K562 (cell line): Measurements from ENCODE around the gene SNTG2. TPM values are rescaled to one million over a fixed set of nuclear protein-coding genes. Genes with fewer than 3 reads are reported as not detected.
A peak's percentile ranks its signal among the peaks of the same experiment; 100 is the strongest.

Experiments used
- ATAC-seq: fragments of 200-7000 bp; cut with Tn5 transposase; 3 replicates; pipeline ENCODE4 v1.9.1; 2020; ENCODE audit warnings: moderate library complexity
- BruUV-seq: library from RNA; stranded (reverse); fragments of 400-500 nt; replicated peaks from 2 replicates; lab custom pipeline; 2021; lab: Mats Ljungman, UMichigan
- CTCF ChIA-PET: fragments of 300-600 bp; formaldehyde crosslinking; extraction: SDS; loops from one replicate; lab custom pipeline; 2021; ENCODE audit warnings: low intra/inter-chr PET ratio; lab: Yijun Ruan, JAX
- POLR2A ChIA-PET: fragments of 300-600, 350-650 bp; sonication (Branson Sonifier 250); formaldehyde crosslinking; extraction: SDS; loops from one replicate; lab custom pipeline; 2021; ENCODE audit warnings: antibody characterized with exemption, inconsistent platforms; lab: Yijun Ruan, JAX
- DNase-seq, 4 experiments: peaks; one replicate each; pipeline versions ENCODE4 v3.0.0 to v3.0.0-alpha.2; 2011 to 2018; ENCODE audit warnings: low spot score in 3 of 4, mixed read lengths in 3 of 4; ENCODE audit errors: extremely low read depth in 1 of 4
- FAIRE-seq: peaks from 2 replicates; lab custom pipeline; 2011; peaks lifted over from hg19 to GRCh38; lab: Jason Lieb, UNC
- H2AFZ ChIP-seq: 2 replicates; pipeline ENCODE4 v1.6.0; 2011; ENCODE audit warnings: low read depth, low read length, control low read depth, inconsistent platforms
- H3K27ac ChIP-seq: fragments of 200-600 bp; 3 replicates; pipeline ENCODE4 v1.8.0; 2011; ENCODE audit warnings: low read depth, mild to moderate bottlenecking, control low read depth, inconsistent platforms, low read length, moderate library complexity, mixed read lengths; ENCODE audit errors: extremely low read depth
- H3K27me3 ChIP-seq, 2 experiments: fragments of 300-600 bp in 1 of 2; 2 replicates in 1 of 2; 3 replicates in 1 of 2; pipeline versions ENCODE4 v1.6.0 to v1.8.0; 2011; ENCODE audit warnings: inconsistent platforms in 2 of 2, low read length in 2 of 2, mild to moderate bottlenecking in 1 of 2, mixed read lengths in 1 of 2, moderate library complexity in 1 of 2; ENCODE audit not compliant: control insufficient read depth in 2 of 2, insufficient read depth in 2 of 2
- H3K36me3 ChIP-seq: fragments of 300-600 bp; 3 replicates; pipeline ENCODE4 v1.8.0; 2011; ENCODE audit warnings: mild to moderate bottlenecking, low read length, inconsistent platforms; ENCODE audit not compliant: control insufficient read depth, insufficient read depth
- H3K4me1 ChIP-seq, 2 experiments: fragments of 200-600 bp in 1 of 2; replicated peaks in 1 of 2; 2 replicates in 1 of 2; 3 replicates in 1 of 2; pipeline versions ENCODE4 v1.5.1 to v1.8.0; 2011; ENCODE audit warnings: inconsistent platforms in 2 of 2, low read length in 2 of 2, mild to moderate bottlenecking in 1 of 2, mixed read lengths in 1 of 2, moderate library complexity in 1 of 2; ENCODE audit not compliant: control insufficient read depth in 2 of 2, insufficient read depth in 2 of 2
- H3K4me2 ChIP-seq: 2 replicates; pipeline ENCODE4 v1.6.1; 2011; ENCODE audit warnings: low read length, control low read depth, inconsistent platforms, mixed read lengths; ENCODE audit not compliant: insufficient read depth
- H3K4me3 ChIP-seq: fragments of 200-600 bp; sonication (generic), shearing (Covaris generic); 2 replicates; pipeline ENCODE4 v1.5.1; 2016; ENCODE audit warnings: control low read depth, inconsistent platforms
- H3K79me2 ChIP-seq: fragments of 200-600 bp; 3 replicates; pipeline ENCODE4 v1.8.0; 2011; ENCODE audit warnings: low read length, inconsistent platforms; ENCODE audit not compliant: control insufficient read depth, insufficient read depth
- H3K9ac ChIP-seq, 2 experiments: 2 replicates each; pipeline versions ENCODE4 v1.6.0 to v1.6.1; 2011; ENCODE audit warnings: low read depth in 2 of 2, low read length in 2 of 2, control low read depth in 1 of 2, inconsistent platforms in 1 of 2, mild to moderate bottlenecking in 1 of 2, mixed read lengths in 1 of 2; ENCODE audit not compliant: insufficient read depth in 1 of 2
- H3K9me1 ChIP-seq: one replicate; pipeline ENCODE4 v1.6.0; 2011; ENCODE audit warnings: inconsistent platforms, mild to moderate bottlenecking, low read length, moderate library complexity; ENCODE audit not compliant: control insufficient read depth, insufficient read depth
- H3K9me3 ChIP-seq: replicated peaks from 2 replicates; pipeline ENCODE4 v1.5.1; 2011; ENCODE audit warnings: low read depth, low read length, inconsistent platforms; ENCODE audit not compliant: control insufficient read depth, insufficient read depth
- H4K20me1 ChIP-seq: replicated peaks from 2 replicates; pipeline ENCODE4 v1.6.1; 2011; ENCODE audit warnings: low read length, inconsistent platforms, mixed read lengths; ENCODE audit not compliant: control insufficient read depth, insufficient read depth
- AFF4 ChIP-seq: sonication (generic); formaldehyde crosslinking; IDR thresholded peaks from 2 replicates; pipeline ENCODE4 v1.8.0; 2023; ENCODE audit warnings: mild to moderate bottlenecking, missing genetic modification reagents
- C11orf30 ChIP-seq: fragments of 450-650 bp; IDR thresholded peaks from 2 replicates; pipeline ENCODE4 v1.6.1; 2016; ENCODE audit warnings: low read depth, mild to moderate bottlenecking
- GTF3C2 ChIP-seq: IDR thresholded peaks from 3 replicates; pipeline ENCODE4 v1.6.1; 2011; ENCODE audit warnings: borderline replicate concordance, mild to moderate bottlenecking, moderate library complexity; ENCODE audit not compliant: insufficient read length; ENCODE audit errors: extremely low read depth
- KDM1A ChIP-seq, 2 experiments: fragments of 450-650 bp; IDR thresholded peaks; 2 replicates each; pipeline ENCODE4 v1.6.1; 2016; ENCODE audit warnings: mild to moderate bottlenecking in 2 of 2
- LARP7 ChIP-seq: fragments of 450-650 bp; IDR thresholded peaks from 2 replicates; pipeline ENCODE4 v1.6.1; 2016
- MAFF ChIP-seq: IDR thresholded peaks from 2 replicates; pipeline ENCODE4 v1.6.1; 2012; ENCODE audit warnings: low read length, improper control_type of control experiment
- MLX ChIP-seq, 2 experiments: fragments of 450-650 bp in 1 of 2; sonication (generic) in 1 of 2; formaldehyde crosslinking; conservative IDR thresholded peaks; 2 replicates each; pipeline versions ENCODE4 v1.4.0 to v1.8.1; 2020 to 2022; ENCODE audit warnings: mild to moderate bottlenecking in 1 of 2, missing genetic modification reagents in 1 of 2
- PHB2 ChIP-seq: fragments of 450-650 bp; IDR thresholded peaks from 2 replicates; pipeline ENCODE4 v1.6.1; 2017; ENCODE audit warnings: low read depth
- SAFB ChIP-seq: fragments of 200-400 bp; formaldehyde crosslinking; IDR thresholded peaks from 2 replicates; pipeline ENCODE4 v1.6.1; 2017; ENCODE audit warnings: low read depth, low read length, borderline replicate concordance
- SRSF9 ChIP-seq: fragments of 200-400 bp; formaldehyde crosslinking; IDR thresholded peaks from 2 replicates; pipeline ENCODE4 v1.6.1; 2017; ENCODE audit warnings: low read depth, low read length, borderline replicate concordance
- TAL1 ChIP-seq: fragments of 450-650 bp; IDR thresholded peaks from 2 replicates; pipeline ENCODE4 v1.6.1; 2016; ENCODE audit warnings: mild to moderate bottlenecking
- TEAD2 ChIP-seq: fragments of 450-650 bp; IDR thresholded peaks from 2 replicates; pipeline ENCODE4 v1.6.1; 2016; ENCODE audit warnings: missing genetic modification characterization, control low read depth, missing compliant biosample characterization
- ZNF197 ChIP-seq: fragments of 200-800 bp; sonication (Bioruptor generic); IDR thresholded peaks from 2 replicates; pipeline ENCODE4 v1.6.1; 2016; ENCODE audit warnings: low read depth, missing genetic modification characterization, missing compliant biosample characterization
- ZNF316 ChIP-seq: fragments of 450-650 bp; IDR thresholded peaks from 2 replicates; pipeline ENCODE4 v1.6.1; 2016
- ZNF384 ChIP-seq: IDR thresholded peaks from 2 replicates; pipeline ENCODE4 v1.6.1; 2012; ENCODE audit warnings: low read depth, low read length, improper control_type of control experiment
- ZNF699 ChIP-seq: fragments of 250-450 bp; sonication (Bioruptor Pico); IDR thresholded peaks from 2 replicates; pipeline ENCODE4 v1.8.0; 2021; ENCODE audit warnings: mild to moderate bottlenecking, moderate library complexity; ENCODE audit not compliant: insufficient replicate concordance
- WGBS: fragments of 100-300 bp; shearing (Covaris generic); methylation state at CpG from one replicate; pipeline ENCODE4 v1.1.6; 2016; ENCODE audit warnings: low coverage, mixed read lengths; ENCODE audit not compliant: insufficient coverage; ENCODE audit errors: missing lambda C conversion rate; 5-methylcytosine and 5-hydroxymethylcytosine counted together
- in situ Hi-C: fragments of 300-500 bp; cut with MboI; formaldehyde crosslinking; loops from 4 replicates; pipeline ENCODE4 v1.15.0; 2018; ENCODE audit warnings: inconsistent platforms, mixed read lengths
- intact Hi-C: fragments of 100-400 bp; cut with micrococcal nuclease; formaldehyde crosslinking; loops from 2 replicates; pipeline ENCODE4 v1.14.2; 2022
- polyA plus RNA-seq, 8 experiments: library from polyadenylated mRNA; depleted of rRNA in 4 of 8; stranded (reverse) in 5 of 8; unstranded in 3 of 8; fragments of >200 nt; fragmentation: Nextera tagmentation in 2 of 8; fragmentation: Illumina TruSeq in 1 of 8; extraction: Ambion mirVana in 2 of 8; extraction: Trizol in 1 of 8; gene quantifications; 2 replicates each; pipeline versions ENCODE4 v1.2.1 to v1.2.3, GENCODE V29; 2011 to 2014; ENCODE audit warnings: inconsistent platforms in 1 of 8, missing spikeins in 1 of 8
- total RNA-seq, 7 experiments: library from RNA; depleted of rRNA in 6 of 7; stranded (reverse); fragments of >200 nt in 6 of 7; fragmentation: Illumina TruSeq in 2 of 7; extraction: Trizol in 2 of 7; gene quantifications; 2 replicates each; pipeline versions ENCODE4 v1.2.1 to v1.2.3, GENCODE V29; 2011 to 2021; ENCODE audit warnings: low replicate concordance in 1 of 7

SNTG2 gene
- total and polyA plus RNA-seq, 9 of the 15 experiments (the other 6 are each of a cell fraction or from before 2014, with no cell fraction given): not detected

- no peak for TF ChIP-seq AFF4 (CRISPR knock-in tag)
These were observed 243.2 kb downstream of the SNTG2 start (continued) for GRCh38 chr2:1193801-1194200.

GRCh38 chr2:1203772-1204171, 253.1 kb downstream of the SNTG2 start:
- no peaks in the 10 kb centered on the region for H3K79me2 ChIP-seq
- no peak overlapping the region for H3K4me2 ChIP-seq
- H3K4me3 ChIP-seq: no peak overlapping the region
- no peak overlapping the region for H3K27ac ChIP-seq
- in situ Hi-C loops: no loop called here
- no peaks in the 10 kb centered on the region for H3K9me3 ChIP-seq
- H3K36me3 ChIP-seq: no peaks in the 10 kb centered on the region
- ATAC-seq (no peak), FAIRE-seq (no peak), DNase-seq (no peak)
- BruUV-seq: no TSS peak
- POLR2A ChIA-PET: no interaction called here
- no peaks in the 10 kb centered on the region for H3K9me1 ChIP-seq
- no peaks in the 10 kb centered on the region for H4K20me1 ChIP-seq
- peaks cover 0 to 8% of the 10 kb centered on the region in 2 experiments; a peak in 2 of 5 replicates for H3K27me3 ChIP-seq
- no peak overlapping the region for H3K9ac ChIP-seq
- no peak overlapping the region for H2AFZ ChIP-seq
- CTCF ChIA-PET: no interaction called here
- H3K4me1 ChIP-seq: no peaks in the 10 kb centered on the region
- WGBS: 3% methylated on average over 6 of the region's 6 CpGs
- intact Hi-C loops: no loop called here
- TF ChIP-seq ZNF384 (no peak), MAFF (peak; percentile 36; the same call in 1 of the 2 replicates), C11orf30 (0 out of 2 replicates have a peak, but pooled peaks have one; percentile 17), GTF3C2 (no peak), KDM1A (IDR thresholded peaks at IDR 0.05) (no peak), PHB2 (no peak), SAFB (no peak), ZNF197 (no peak), MLX (CRISPR knock-in tag; conservative IDR thresholded peaks at IDR 0.05) (no peak), ZNF316 (peak; percentile 63), ZNF699 (no peak), SRSF9 (no peak), TAL1 (no peak), TEAD2 (no peak), LARP7 (no peak)
